Stomach (tissue), 9 donors: ENCODE measurements around the gene MAK. TPM values are rescaled to one million over a fixed set of nuclear protein-coding genes. Genes with fewer than 3 reads are reported as not detected.

Experiments used
- DNase-seq, 2 donors: peaks; one replicate each; pipeline versions ENCODE4 v3.0.0 to v3.0.0-alpha.2; 2013 to 2019
- H3K27ac ChIP-seq, 5 donors: fragments of 200-600 bp in 4 of 5; sonication (generic) in 4 of 5; one replicate each; pipeline ENCODE4 v1.5.1; 2013 to 2019; ENCODE audit warnings: mild to moderate bottlenecking in 1 of 5, moderate library complexity in 1 of 5
- H3K27me3 ChIP-seq, 3 donors: fragments of 200-600 bp; sonication (generic); one replicate each; pipeline ENCODE4 v1.5.1; 2017 to 2019; ENCODE audit warnings: mixed run types in 1 of 3
- H3K36me3 ChIP-seq, 4 donors: fragments of 200-600 bp; sonication (generic); 1 replicate in 3 of 4; 2 replicates in 1 of 4; pipeline ENCODE4 v1.5.1; 2016 to 2019
- H3K4me1 ChIP-seq, 4 donors: fragments of 200-600 bp; sonication (generic); one replicate each; pipeline ENCODE4 v1.5.1; 2016 to 2019
- H3K4me3 ChIP-seq, 4 donors: fragments of 200-600 bp; sonication (generic) in 3 of 4; one replicate each; pipeline ENCODE4 v1.5.1; 2016 to 2019; ENCODE audit warnings: mild to moderate bottlenecking in 1 of 4
- H3K9me3 ChIP-seq, 4 donors: fragments of 200-600 bp; sonication (generic); one replicate each; pipeline ENCODE4 v1.5.1; 2016 to 2019
- CTCF ChIP-seq, 7 experiments: fragments of 450-650 bp in 4 of 7; fragments of 200-600 bp in 3 of 7; sonication (generic) in 3 of 7; IDR thresholded peaks; one replicate each; pipeline ENCODE4 v1.5.1; 2016 to 2019; ENCODE audit warnings: antibody characterized with exemption in 7 of 7, control low read depth in 2 of 7, mild to moderate bottlenecking in 1 of 7
- EP300 ChIP-seq: sonication (generic); formaldehyde crosslinking; IDR thresholded peaks from one replicate; pipeline ENCODE4 v1.6.1; 2017; ENCODE audit warnings: antibody characterized with exemption
- POLR2A ChIP-seq, 4 donors: fragments of 450-650 bp; IDR thresholded peaks; one replicate each; pipeline ENCODE4 v1.6.1; 2016; ENCODE audit warnings: antibody characterized with exemption in 4 of 4, control low read depth in 2 of 4, mild to moderate bottlenecking in 1 of 4, moderate library complexity in 1 of 4
- POLR2AphosphoS5 ChIP-seq, 3 donors: sonication (generic); formaldehyde crosslinking; IDR thresholded peaks; one replicate each; pipeline ENCODE4 v1.6.1; 2016; ENCODE audit warnings: antibody characterized with exemption in 3 of 3
- WGBS, 5 donors: extraction: QIAGEN DNeasy Blood & Tissue Kit in 3 of 5; methylation state at CpG; one replicate each; pipeline versions ENCODE4 v1.1.5 to v1.1.7; 2013 to 2018; 5-methylcytosine and 5-hydroxymethylcytosine counted together
- intact Hi-C: fragments of 100-400 bp; cut with DNase I; formaldehyde crosslinking; loops from one replicate; pipeline ENCODE4 v1.15.1; 2023; ENCODE audit warnings: low total_unique reads
- polyA plus RNA-seq, 3 donors: library from polyadenylated mRNA; stranded (reverse); fragments of 200-250 nt; gene quantifications; one replicate each; pipeline ENCODE4 v1.2.3, GENCODE V29; 2013
- total RNA-seq, 5 donors: library from RNA; depleted of rRNA; stranded (reverse); fragments of >200 nt; gene quantifications; one replicate each; pipeline versions ENCODE4 v1.1.0 to v1.2.3, GENCODE V29; 2014 to 2016
- donor health status: healthy with polysubstance abuse.
- donor health status: Bipolar disorder and iron deficiency.
- donor health status: healthy.

MAK gene
- total and polyA plus RNA-seq, 8 donors, result 0.05 to 1.0 (median 0.06) TPM; not detected in 5

- intact Hi-C loops, result no loop called here
- no peak for DNase-seq
- Histone ChIP-seq H3K9me3 (no peaks in the 10 kb centered on the region), H3K4me3 (no peak overlapping the region), H3K27me3 (peaks cover 14 to 41% (median 24%) of the 10 kb centered on the region in 3 donors), H3K36me3 (no peaks in the 10 kb centered on the region), H3K4me1 (peaks cover 0 to 14% (median 10%) of the 10 kb centered on the region in 4 donors), H3K27ac (no peak overlapping the region)
- no peak for TF ChIP-seq EP300
- TF ChIP-seq POLR2AphosphoS5 (IDR thresholded peaks at IDR 0.05), result no peak
- TF ChIP-seq CTCF (IDR thresholded peaks at IDR 0.05), result no peak
- no peak for TF ChIP-seq POLR2A (IDR thresholded peaks at IDR 0.05)
- 75 to 95% (median 89%) methylated on average over 1 of the region's 1 CpG for WGBS, 5 donors
These were observed 39.5 kb upstream of the MAK start for GRCh38 chr6:10877871-10878270.

- intact Hi-C loops, result no loop called here
- H3K27ac ChIP-seq, result no peak overlapping the region
- no peak for DNase-seq
- WGBS, 5 donors, result 90 to 93% (median 91%) methylated on average over 14 of the region's 14 CpGs
- H3K36me3 ChIP-seq, result no peaks in the 10 kb centered on the region
- no peaks in the 10 kb centered on the region for H3K9me3 ChIP-seq
- H3K27me3 ChIP-seq, result peaks cover 7 to 32% (median 16%) of the 10 kb centered on the region in 3 donors
- H3K4me1 ChIP-seq, result peaks cover 0 to 6% (median 2%) of the 10 kb centered on the region in 4 donors
- H3K4me3 ChIP-seq, result no peak overlapping the region
- TF ChIP-seq CTCF (IDR thresholded peaks at IDR 0.05), result no peak
- TF ChIP-seq POLR2A (IDR thresholded peaks at IDR 0.05), result no peak
- TF ChIP-seq POLR2AphosphoS5 (IDR thresholded peaks at IDR 0.05), result no peak
- TF ChIP-seq EP300, result no peak
These were observed 38.7 kb upstream of the MAK start for GRCh38 chr6:10877012-10877411.

GRCh38 chr6:10875026-10875425 is 36.7 kb upstream of the MAK start:
- intact Hi-C loops, result no loop called here
- Histone ChIP-seq H3K36me3 (no peaks in the 10 kb centered on the region), H3K9me3 (no peaks in the 10 kb centered on the region), H3K27ac (no peak overlapping the region), H3K4me3 (no peak overlapping the region), H3K4me1 (no peaks in the 10 kb centered on the region), H3K27me3 (peaks cover 0 to 12% (median 0%) of the 10 kb centered on the region in 3 donors)
- 73 to 88% (median 84%) methylated on average over 4 of the region's 4 CpGs for WGBS, 5 donors
- no peak for TF ChIP-seq POLR2A (IDR thresholded peaks at IDR 0.05)
- no peak for TF ChIP-seq CTCF (IDR thresholded peaks at IDR 0.05)
- no peak for TF ChIP-seq EP300
- no peak for TF ChIP-seq POLR2AphosphoS5 (IDR thresholded peaks at IDR 0.05)
- no peak for DNase-seq

- Histone ChIP-seq H3K4me1 (no peaks in the 10 kb centered on the region), H3K27me3 (peaks cover 0 to 4% (median 0%) of the 10 kb centered on the region in 3 donors), H3K4me3 (no peak overlapping the region), H3K9me3 (no peaks in the 10 kb centered on the region), H3K27ac (no peak overlapping the region), H3K36me3 (no peaks in the 10 kb centered on the region)
- no peak for TF ChIP-seq EP300
- no peak for TF ChIP-seq CTCF (IDR thresholded peaks at IDR 0.05)
- TF ChIP-seq POLR2A (IDR thresholded peaks at IDR 0.05), result no peak
- TF ChIP-seq POLR2AphosphoS5 (IDR thresholded peaks at IDR 0.05), result no peak
- 85 to 93% (median 91%) methylated on average over 6 of the region's 6 CpGs for WGBS, 5 donors
- DNase-seq, result no peak
- intact Hi-C loops, result no loop called here
These were observed 35.9 kb upstream of the MAK start for GRCh38 chr6:10874207-10874606.
